GM13977 (cell line): ENCODE data around the gene EXD3.

ENCODE experiments used
- DNase-seq: peaks from one replicate; pipeline ENCODE4 v3.0.0; 2012; ENCODE audit warnings: low spot score
- CTCF ChIP-seq: IDR thresholded peaks from 2 replicates; pipeline ENCODE4 v1.5.1; 2012; ENCODE audit warnings: mild to moderate bottlenecking, control low read depth; ENCODE audit not compliant: insufficient read depth; ENCODE audit errors: extremely low read depth, missing control alignments
- in situ Hi-C: fragments of 300-500 bp; cut with MboI; formaldehyde crosslinking; loops from one replicate; pipeline ENCODE4 v1.12.0; 2022; ENCODE audit warnings: low sequenced_read_pairs, low pct_unique_long_range_greater_than_20kb, mixed read lengths, inconsistent platforms; ENCODE audit not compliant: unreplicated experiment

EXD3 gene

GRCh38 chr9:137300567-137301080 is 122.3 kb downstream of the EXD3 start:
- no peak for TF ChIP-seq CTCF
- no peak for DNase-seq
- in situ Hi-C loops: no loop called here

GRCh38 chr9:137299938-137300337 is 123.0 kb downstream of the EXD3 start:
- no peak for DNase-seq
- in situ Hi-C loops: loop anchor here (10.0 kb wide), 1 partner anchor 105 kb away; no protein-coding TSS in a partner anchor
- TF ChIP-seq CTCF: no peak

- TF ChIP-seq CTCF: no peak
- DNase-seq: no peak
- in situ Hi-C loops: loop anchor here (10.0 kb wide), 1 partner anchor 106 kb away; no protein-coding TSS in a partner anchor
Measured at GRCh38 chr9:137299203-137299565, 123.8 kb downstream of the EXD3 start.

- in situ Hi-C loops: loop anchor here (10.0 kb wide), 1 partner anchor 106 kb away; no protein-coding TSS in a partner anchor
- TF ChIP-seq CTCF: no peak
- DNase-seq: no peak
Measured at GRCh38 chr9:137298401-137299202, 124.4 kb downstream of the EXD3 start.

- DNase-seq: no peak
- in situ Hi-C loops: loop anchor here (10.0 kb wide), 1 partner anchor 107 kb away; no protein-coding TSS in a partner anchor
- TF ChIP-seq CTCF: no peak
Measured at GRCh38 chr9:137297966-137298365, 125.0 kb downstream of the EXD3 start.

GRCh38 chr9:137296670-137297664 is 126.0 kb downstream of the EXD3 start:
- in situ Hi-C loops: loop anchor here (10.0 kb wide), 1 partner anchor 108 kb away; no protein-coding TSS in a partner anchor
- TF ChIP-seq CTCF: no peak

More at GRCh38 chr9:137296670-137297664, 126.0 kb downstream of the EXD3 start:
- DNase-seq: no peak
